HepG2 (cell line): ENCODE results near the gene ARF6. TPM values are rescaled to one million over a fixed set of nuclear protein-coding genes. Genes with fewer than 3 reads are reported as not detected.
A peak's percentile ranks its signal among the peaks of the same experiment; 100 is the strongest.

ENCODE experiments used
- CBFB ChIP-seq: sonication (generic); formaldehyde crosslinking; IDR thresholded peaks from 2 replicates; pipeline ENCODE4 v1.4.0; 2020; ENCODE audit warnings: missing genetic modification reagents
- CREB1 ChIP-seq, 2 experiments: fragments of 450-650 bp in 1 of 2; IDR thresholded peaks; 2 replicates each; pipeline ENCODE4 v1.6.1; 2016 to 2017; ENCODE audit warnings: control low read depth in 1 of 2, mild to moderate bottlenecking in 1 of 2, missing compliant biosample characterization in 1 of 2, missing genetic modification characterization in 1 of 2
- HMGXB4 ChIP-seq, 2 experiments: sonication (generic) in 1 of 2; formaldehyde crosslinking in 1 of 2; IDR thresholded peaks; 2 replicates each; pipeline versions ENCODE4 v1.4.0 to v1.6.1; 2018 to 2020; ENCODE audit warnings: missing genetic modification reagents in 2 of 2, borderline replicate concordance in 1 of 2, low read depth in 1 of 2, mild to moderate bottlenecking in 1 of 2, missing biosample characterization in 1 of 2
- HNF1B ChIP-seq: sonication (generic); formaldehyde crosslinking; IDR thresholded peaks from 2 replicates; pipeline ENCODE4 v1.5.1; 2020; ENCODE audit warnings: mild to moderate bottlenecking, moderate library complexity, missing genetic modification reagents
- NR2F1 ChIP-seq, 2 experiments: fragments of 450-650 bp in 1 of 2; formaldehyde crosslinking in 1 of 2; IDR thresholded peaks; 2 replicates each; pipeline versions ENCODE4 v1.5.0 to v1.6.1; 2016 to 2020; ENCODE audit warnings: mild to moderate bottlenecking in 1 of 2, missing compliant biosample characterization in 1 of 2, missing genetic modification reagents in 1 of 2, moderate library complexity in 1 of 2
- RBM22 ChIP-seq: fragments of 200-400 bp; formaldehyde crosslinking; optimal IDR thresholded peaks from 2 replicates; pipeline ENCODE3; 2017; ENCODE audit warnings: mild to moderate bottlenecking, low read length, moderate library complexity
- SIX4 ChIP-seq: sonication (generic); formaldehyde crosslinking; IDR thresholded peaks from 2 replicates; pipeline ENCODE4 v1.4.0; 2020; ENCODE audit warnings: missing genetic modification reagents
- TAF15 ChIP-seq: fragments of 200-400 bp; formaldehyde crosslinking; IDR thresholded peaks from one replicate; pipeline ENCODE4 v1.6.1; 2018; ENCODE audit warnings: mild to moderate bottlenecking, low read depth, low read length; ENCODE audit not compliant: poor library complexity, severe bottlenecking
- THAP11 ChIP-seq: IDR thresholded peaks from 2 replicates; pipeline ENCODE4 v1.6.1; 2016; ENCODE audit warnings: missing biosample characterization, missing genetic modification reagents
- ZNF431 ChIP-seq: sonication (generic); formaldehyde crosslinking; IDR thresholded peaks from 2 replicates; pipeline ENCODE4 v1.9.0; 2022; ENCODE audit warnings: missing genetic modification reagents, low read depth, mild to moderate bottlenecking, borderline replicate concordance
- ZNF503 ChIP-seq: sonication (generic); formaldehyde crosslinking; IDR thresholded peaks from 2 replicates; pipeline ENCODE4 v1.4.0; 2020; ENCODE audit warnings: missing genetic modification reagents
- ZNF570 ChIP-seq: sonication (generic); formaldehyde crosslinking; IDR thresholded peaks from 2 replicates; pipeline ENCODE4 v1.4.0; 2020; ENCODE audit warnings: mild to moderate bottlenecking, missing genetic modification reagents, borderline replicate concordance
- ZNF839 ChIP-seq: sonication (generic); formaldehyde crosslinking; IDR thresholded peaks from 2 replicates; pipeline ENCODE4 v1.4.0; 2020; ENCODE audit warnings: missing genetic modification reagents, mild to moderate bottlenecking, borderline replicate concordance
- polyA plus RNA-seq, 8 experiments: library from polyadenylated mRNA; depleted of rRNA in 3 of 8; stranded (reverse) in 7 of 8; unstranded in 1 of 8; fragments of >200 nt; fragmentation: Illumina TruSeq in 4 of 8; extraction: Trizol in 4 of 8; gene quantifications; 2 replicates each; pipeline versions ENCODE4 v1.2.1 to v1.2.3, GENCODE V29; 2011 to 2016; ENCODE audit warnings: low read depth in 4 of 8, missing spikeins in 1 of 8, mixed read lengths in 1 of 8; ENCODE audit not compliant: insufficient read depth in 1 of 8
- total RNA-seq, 5 experiments: library from RNA; depleted of rRNA; stranded (reverse); fragments of >200 nt; fragmentation: Illumina TruSeq; extraction: Trizol; gene quantifications; 2 replicates each; pipeline ENCODE4 v1.2.3, GENCODE V29; 2016; ENCODE audit warnings: low read depth in 1 of 5
- TF ChIP-seq, protein P1 (sequence below): sonication (generic); formaldehyde crosslinking; IDR thresholded peaks from 2 replicates; pipeline ENCODE4 v1.5.0; 2020; ENCODE audit warnings: mild to moderate bottlenecking, missing genetic modification reagents, moderate library complexity
- TF ChIP-seq, protein P2 (sequence below): sonication (generic); formaldehyde crosslinking; conservative IDR thresholded peaks from 2 replicates; pipeline ENCODE4 v1.4.0; 2020; ENCODE audit warnings: missing genetic modification reagents
- TF ChIP-seq, protein P3 (sequence below): sonication (generic); IDR thresholded peaks from 2 replicates; pipeline ENCODE4 v1.6.1; 2016; ENCODE audit warnings: low read depth, borderline replicate concordance

ARF6 gene
- total and polyA plus RNA-seq, 2 of the 13 experiments (the other 11 are each of a cell fraction or from before 2014, with no cell fraction given), result 12.7 to 31.9 TPM

GRCh38 chr14:49892636-49893308 is at the start of gene ARF6 (continued):
- TF ChIP-seq ZNF503 (peak; percentile 20; the same call in 1 of the 2 replicates), HMGXB4 (CRISPR knock-in tag; IDR thresholded peaks at IDR 0.05; ENCODE audit: borderline replicate concordance in 1 of 2, low read depth in 1 of 2) (peak; percentile 42 to 93), NR2F1 (CRISPR knock-in tag; IDR thresholded peaks at IDR 0.05) (no peak), SIX4 (peak; percentile 7; the same call in 1 of the 2 replicates), HNF1B (CRISPR knock-in tag) (peak; percentile 67; the same call in 1 of the 2 replicates), ZNF570 (CRISPR knock-in tag) (0 out of 2 replicates have a peak, but pooled peaks have one; percentile 61), THAP11 (CRISPR knock-in tag) (peak; percentile 87), RBM22 (peak; percentile 59), CREB1 (IDR thresholded peaks at IDR 0.05) (peak; percentile 81), CREB1 (CRISPR knock-in tag; IDR thresholded peaks at IDR 0.05) (peak; percentile 62; the same call in 1 of the 2 replicates), CBFB (peak; percentile 35; the same call in 1 of the 2 replicates), TAF15 (peak; percentile 18), ZNF839 (peak; percentile 23; the same call in 1 of the 2 replicates), ZNF431 (CRISPR knock-in tag) (peak; percentile 18; the same call in 1 of the 2 replicates)
- TF ChIP-seq, protein P1, sequence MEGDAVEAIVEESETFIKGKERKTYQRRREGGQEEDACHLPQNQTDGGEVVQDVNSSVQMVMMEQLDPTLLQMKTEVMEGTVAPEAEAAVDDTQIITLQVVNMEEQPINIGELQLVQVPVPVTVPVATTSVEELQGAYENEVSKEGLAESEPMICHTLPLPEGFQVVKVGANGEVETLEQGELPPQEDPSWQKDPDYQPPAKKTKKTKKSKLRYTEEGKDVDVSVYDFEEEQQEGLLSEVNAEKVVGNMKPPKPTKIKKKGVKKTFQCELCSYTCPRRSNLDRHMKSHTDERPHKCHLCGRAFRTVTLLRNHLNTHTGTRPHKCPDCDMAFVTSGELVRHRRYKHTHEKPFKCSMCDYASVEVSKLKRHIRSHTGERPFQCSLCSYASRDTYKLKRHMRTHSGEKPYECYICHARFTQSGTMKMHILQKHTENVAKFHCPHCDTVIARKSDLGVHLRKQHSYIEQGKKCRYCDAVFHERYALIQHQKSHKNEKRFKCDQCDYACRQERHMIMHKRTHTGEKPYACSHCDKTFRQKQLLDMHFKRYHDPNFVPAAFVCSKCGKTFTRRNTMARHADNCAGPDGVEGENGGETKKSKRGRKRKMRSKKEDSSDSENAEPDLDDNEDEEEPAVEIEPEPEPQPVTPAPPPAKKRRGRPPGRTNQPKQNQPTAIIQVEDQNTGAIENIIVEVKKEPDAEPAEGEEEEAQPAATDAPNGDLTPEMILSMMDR, result peak; percentile 64
- TF ChIP-seq, protein P2, sequence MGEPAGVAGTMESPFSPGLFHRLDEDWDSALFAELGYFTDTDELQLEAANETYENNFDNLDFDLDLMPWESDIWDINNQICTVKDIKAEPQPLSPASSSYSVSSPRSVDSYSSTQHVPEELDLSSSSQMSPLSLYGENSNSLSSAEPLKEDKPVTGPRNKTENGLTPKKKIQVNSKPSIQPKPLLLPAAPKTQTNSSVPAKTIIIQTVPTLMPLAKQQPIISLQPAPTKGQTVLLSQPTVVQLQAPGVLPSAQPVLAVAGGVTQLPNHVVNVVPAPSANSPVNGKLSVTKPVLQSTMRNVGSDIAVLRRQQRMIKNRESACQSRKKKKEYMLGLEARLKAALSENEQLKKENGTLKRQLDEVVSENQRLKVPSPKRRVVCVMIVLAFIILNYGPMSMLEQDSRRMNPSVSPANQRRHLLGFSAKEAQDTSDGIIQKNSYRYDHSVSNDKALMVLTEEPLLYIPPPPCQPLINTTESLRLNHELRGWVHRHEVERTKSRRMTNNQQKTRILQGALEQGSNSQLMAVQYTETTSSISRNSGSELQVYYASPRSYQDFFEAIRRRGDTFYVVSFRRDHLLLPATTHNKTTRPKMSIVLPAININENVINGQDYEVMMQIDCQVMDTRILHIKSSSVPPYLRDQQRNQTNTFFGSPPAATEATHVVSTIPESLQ (CRISPR knock-in tag), result peak; percentile 27; the same call in 1 of the 2 replicates
- TF ChIP-seq, protein P3, sequence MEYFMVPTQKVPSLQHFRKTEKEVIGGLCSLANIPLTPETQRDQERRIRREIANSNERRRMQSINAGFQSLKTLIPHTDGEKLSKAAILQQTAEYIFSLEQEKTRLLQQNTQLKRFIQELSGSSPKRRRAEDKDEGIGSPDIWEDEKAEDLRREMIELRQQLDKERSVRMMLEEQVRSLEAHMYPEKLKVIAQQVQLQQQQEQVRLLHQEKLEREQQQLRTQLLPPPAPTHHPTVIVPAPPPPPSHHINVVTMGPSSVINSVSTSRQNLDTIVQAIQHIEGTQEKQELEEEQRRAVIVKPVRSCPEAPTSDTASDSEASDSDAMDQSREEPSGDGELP, result no peak; the same call in 1 of the 2 replicates
